KBM-7 (cell line): ENCODE measurements around the gene MAEL.
A peak's percentile ranks its signal among the peaks of the same experiment; 100 is the strongest.

Experiments
- DNase-seq: peaks from one replicate; pipeline ENCODE4 v3.0.0-alpha.2; 2015
- in situ Hi-C: fragments of 300-500 bp; cut with MboI; formaldehyde crosslinking; loops from 2 replicates; pipeline ENCODE4 v1.14.3; 2020; ENCODE audit warnings: low sequenced_read_pairs, low pct_unique_long_range_greater_than_20kb, mixed read lengths

MAEL gene

DNA sequence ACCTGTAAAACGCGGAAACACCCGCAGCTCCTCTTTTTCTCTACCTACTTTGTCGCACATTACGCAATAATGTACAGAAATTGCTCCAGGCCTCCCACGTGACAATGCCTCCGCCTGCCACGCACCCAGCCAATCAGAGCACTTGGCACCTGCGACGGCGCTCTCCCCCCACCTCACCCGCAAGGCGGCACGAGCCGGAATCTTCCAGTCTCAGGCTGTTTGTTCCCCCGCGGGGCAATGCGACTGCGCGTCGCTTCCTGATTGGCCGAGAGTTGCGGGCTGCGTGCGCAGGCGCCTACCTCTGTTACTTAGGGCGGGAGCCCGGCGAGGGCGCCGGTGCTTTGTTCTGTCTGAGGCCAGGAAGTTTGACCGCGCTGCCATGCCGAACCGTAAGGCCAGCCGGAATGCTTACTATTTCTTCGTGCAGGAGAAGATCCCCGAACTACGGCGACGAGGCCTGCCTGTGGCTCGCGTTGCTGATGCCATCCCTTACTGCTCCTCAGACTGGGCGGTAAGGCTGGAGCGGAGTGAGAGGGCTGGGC is at the start of gene MAEL:
Gene MAEL, plus strand, starts transcription at position 307 of the 542 bp plus-strand sequence. Its CDS starts 73 bp downstream, at position 380.
- in situ Hi-C loops: no loop called here
- no peak for DNase-seq

DNA sequence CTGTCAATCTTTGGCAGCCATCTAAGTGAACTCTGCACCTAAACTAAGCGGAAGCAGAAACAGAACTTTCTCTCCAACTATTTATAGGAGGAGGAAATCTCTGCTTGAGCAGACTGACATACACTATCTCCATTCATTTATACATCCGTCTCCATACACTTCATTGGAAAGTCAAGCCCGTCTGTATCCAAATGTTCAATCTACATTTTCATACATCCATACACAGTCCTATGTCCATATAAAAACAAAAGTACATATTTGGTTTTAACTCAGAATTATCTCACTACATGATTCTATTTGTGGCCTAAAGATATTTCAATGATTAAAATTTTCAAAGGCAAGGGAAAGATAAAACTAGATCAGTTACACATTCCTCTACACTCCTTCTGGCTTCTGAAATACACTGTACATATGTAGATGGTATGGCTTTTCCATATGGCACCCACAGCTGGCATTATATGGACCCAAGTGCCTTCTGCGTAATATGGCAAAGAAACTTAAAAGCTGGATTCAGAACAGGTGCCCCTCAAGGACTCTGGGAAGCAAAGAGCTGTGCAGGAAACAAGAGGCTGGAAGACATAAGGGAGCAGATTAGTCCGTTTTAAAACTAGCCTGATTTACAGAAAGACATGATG is 49.2 kb upstream of the MAEL start:
- DNase-seq: no peak
- in situ Hi-C loops: no loop called here

DNA sequence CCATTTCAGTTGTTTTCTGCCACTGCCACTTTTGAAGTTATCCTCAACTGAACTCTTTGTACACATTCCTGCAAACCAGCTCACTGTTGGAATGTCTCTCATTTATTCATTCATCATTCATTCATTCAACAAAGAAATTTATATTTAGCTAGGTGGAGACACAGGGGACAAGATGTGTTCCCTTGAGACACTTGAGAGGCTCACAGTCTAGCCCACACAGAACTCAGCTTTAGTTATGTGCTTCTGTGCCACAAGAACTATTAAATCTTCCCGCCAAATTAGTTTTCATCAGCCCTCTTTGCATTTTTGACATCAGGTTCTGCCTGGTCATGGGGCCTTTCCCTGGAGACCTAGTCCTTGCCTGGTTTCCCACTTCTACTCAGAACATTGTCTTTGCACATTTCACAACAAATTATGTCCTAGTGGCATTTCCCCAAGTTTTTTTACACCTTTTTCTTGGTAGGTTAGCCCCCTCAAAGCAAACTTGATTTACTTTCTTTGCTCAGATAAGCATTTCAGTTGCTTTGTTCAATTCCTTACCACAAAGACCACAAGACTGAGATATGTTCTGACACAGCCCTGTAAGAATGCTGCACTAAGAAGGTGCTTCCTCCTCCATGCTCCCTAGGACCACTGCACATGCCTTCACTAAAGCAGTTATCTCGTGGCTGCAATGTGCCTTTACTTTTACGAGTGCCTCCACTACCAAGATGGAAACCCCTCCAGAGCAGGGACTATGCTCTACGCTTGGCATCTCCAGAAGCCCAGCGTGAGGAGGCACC is 44.7 kb upstream of the MAEL start:
- in situ Hi-C loops: no loop called here
- DNase-seq: peak; percentile 84

DNA sequence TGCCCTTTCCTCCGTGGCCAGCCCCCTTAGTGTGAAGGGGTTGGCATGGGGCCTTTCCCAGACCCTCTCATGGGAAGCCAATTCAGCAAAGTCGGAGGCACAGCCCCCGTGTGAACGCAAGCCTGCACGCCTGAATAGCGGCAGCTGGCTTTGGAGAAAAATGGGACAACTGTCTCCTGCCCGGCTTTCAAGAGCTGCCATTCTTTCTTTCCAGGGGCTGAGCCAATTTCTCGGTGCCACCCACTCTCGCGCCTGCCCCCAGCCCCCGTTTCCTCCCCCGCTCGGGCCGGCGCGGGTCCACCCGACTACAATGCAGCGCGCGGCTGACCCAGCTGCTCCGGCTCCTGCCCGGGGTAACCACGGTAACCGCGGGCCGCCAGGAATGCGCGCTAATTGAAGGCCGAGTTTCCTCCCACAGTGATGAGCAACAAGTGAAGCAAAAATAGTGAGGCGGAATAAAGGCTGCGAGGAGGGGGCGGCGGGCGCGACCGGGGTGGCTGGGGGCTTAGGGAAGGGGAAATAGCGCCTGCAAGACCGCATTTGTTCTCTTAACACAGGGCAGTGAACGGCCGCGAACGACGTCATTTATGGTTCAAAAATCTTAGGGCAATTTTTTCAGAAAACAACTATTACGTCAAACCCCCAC is 41.6 kb upstream of the MAEL start:
- in situ Hi-C loops: no loop called here
- DNase-seq: peak; percentile 68

DNA sequence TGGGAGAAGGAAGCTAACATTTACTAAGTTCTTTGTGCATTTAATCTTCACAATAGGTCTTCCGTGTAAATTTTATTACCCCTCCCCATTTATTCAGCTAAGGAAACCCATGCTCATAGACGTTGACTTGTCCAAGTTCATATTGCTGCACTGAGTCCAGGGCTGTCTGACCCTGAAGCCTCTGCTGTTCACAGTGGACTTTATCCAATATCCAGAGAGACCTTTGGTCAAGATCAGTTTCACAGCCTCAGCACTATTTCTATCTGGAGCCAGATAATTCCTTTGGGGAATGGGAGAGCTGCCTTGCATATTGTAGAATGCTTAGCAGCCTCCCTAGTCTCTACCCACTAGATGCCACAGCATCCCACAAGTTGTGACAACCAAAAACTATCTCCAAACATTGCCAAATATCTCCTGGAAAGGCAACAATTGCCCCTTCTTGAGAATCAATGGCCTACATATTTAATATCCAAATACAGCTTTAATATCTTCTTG is 40.2 kb upstream of the MAEL start:
- in situ Hi-C loops: no loop called here
- no peak for DNase-seq

DNA sequence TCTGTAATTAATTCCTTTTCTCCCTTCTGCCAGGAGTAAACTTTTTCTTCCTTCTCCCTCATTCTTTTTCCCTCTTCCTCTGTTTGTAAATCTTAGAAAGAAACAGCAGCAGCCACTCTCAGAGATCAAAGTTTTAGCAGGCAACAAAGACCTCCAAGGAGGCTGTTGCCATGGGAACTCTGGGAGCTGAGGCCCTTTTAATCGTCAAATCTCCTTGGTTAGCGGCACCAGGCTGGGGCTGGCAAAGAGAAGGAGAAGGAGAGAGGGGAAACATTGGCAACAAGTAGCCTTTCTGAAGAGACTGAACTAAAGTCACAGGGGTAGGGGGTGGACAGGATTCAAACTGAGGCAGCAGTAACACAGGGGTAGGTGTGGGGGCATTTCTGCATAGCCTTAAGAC is 38.9 kb upstream of the MAEL start:
- DNase-seq: no peak
- in situ Hi-C loops: no loop called here

DNA sequence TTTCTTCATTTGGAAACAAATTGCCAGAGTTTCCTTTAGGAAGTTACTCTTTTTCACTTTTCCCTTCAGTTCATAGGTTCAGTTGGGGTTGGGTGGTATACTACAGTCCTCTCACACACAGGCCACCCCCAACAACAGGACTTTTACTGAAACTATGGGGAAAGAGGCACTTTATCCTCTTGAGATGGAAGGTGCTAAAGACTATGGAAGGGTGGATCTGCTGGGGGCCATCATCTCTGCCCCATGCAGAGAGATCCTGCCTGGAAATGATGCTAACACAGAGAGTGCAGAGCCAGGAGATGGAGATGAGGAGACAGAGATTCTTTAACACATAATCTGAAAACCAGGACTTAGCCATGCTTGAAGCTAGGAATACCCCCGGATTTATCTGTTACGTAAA is 38.0 kb upstream of the MAEL start:
- no peak for DNase-seq
- in situ Hi-C loops: no loop called here

DNA sequence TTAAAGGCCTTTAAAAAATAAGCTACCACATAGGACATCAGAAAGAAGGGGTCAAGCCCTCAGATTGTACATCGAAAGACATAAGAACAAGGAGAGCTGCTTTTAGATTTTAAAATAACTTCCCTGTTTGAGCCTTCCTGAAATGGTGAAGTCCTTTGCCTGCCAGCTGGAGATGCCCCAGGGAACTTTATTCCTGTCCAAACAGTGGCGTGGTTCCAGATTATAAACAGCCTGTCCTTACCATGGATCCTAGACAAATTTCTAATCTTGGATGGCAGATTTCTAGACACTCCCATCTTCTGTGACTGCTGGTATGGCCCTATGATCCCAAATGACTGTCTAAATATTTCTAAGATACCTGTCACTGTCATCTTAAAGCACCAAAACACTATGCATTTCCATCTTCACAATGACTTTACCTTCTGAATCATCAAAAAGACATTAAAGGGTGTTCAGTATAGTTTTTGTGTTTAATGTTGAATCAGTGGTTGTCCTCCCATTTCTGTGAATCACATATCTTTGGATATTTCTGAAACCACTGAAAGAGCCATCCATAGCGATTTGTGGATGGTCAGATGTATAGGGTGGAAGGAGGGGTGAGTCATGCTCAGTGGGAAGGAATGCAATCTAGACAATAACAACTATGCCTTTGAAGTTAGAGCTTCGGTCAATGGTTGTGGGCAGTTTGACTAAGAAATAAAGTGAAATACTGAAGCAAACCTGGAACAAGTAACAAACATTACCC is 36.9 kb upstream of the MAEL start:
- DNase-seq: no peak
- in situ Hi-C loops: no loop called here

DNA sequence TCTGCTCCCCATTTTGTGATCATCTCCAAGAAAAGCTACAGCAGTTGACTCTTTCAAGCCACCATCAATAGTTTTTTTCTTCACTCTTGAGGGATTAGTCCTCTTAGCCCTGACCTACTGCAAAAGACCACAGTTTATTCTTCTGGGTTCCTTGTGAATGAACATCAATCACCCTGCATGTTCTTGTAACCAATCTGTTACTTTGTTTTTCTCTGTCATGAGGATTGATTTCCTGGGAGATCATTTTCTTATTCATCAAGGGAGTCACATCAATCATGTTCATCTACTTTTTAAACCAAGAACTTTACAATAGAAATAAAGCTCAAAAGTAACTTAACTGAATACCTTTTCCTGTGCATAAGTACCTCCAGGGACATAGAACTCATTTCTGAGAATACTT is 35.6 kb upstream of the MAEL start:
- no peak for DNase-seq
- in situ Hi-C loops: no loop called here

DNA sequence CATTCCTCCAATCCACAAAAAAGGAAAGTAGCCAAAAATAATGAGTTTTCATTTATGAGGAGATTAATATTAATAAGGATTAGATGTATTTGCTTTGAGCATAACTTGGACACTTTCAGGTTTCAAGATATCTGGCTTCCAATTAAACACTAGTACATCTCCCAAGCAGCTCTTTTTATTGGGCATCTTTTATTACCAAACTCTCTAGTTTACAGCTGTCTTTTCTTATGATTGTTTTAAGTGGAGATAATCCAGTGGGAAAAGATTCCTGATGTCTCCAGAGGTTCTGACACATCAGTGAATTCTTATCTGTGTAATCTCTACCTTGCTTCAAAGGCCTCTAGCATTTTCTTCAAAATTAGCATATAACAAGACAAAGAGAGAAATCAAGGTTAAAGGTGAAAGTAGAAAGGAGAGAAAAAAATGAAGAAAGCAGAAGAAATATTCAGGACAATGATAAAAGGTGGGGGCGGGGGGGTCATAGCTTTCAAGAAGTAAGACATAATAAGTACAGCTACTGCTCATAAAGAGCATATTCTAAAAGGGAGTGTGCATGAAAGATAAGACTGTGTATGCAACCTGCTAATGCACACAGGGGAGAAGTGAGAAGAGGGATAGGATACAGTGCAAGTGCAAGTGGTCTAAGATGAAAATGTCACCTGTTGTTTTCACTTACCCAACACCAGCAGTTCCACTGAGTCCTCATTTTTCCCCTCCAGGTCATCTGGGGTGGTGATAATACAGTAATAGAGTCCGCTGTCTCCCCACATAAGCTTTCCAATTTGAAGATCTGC is 32.8 kb upstream of the MAEL start:
- in situ Hi-C loops: no loop called here
- no peak for DNase-seq

DNA sequence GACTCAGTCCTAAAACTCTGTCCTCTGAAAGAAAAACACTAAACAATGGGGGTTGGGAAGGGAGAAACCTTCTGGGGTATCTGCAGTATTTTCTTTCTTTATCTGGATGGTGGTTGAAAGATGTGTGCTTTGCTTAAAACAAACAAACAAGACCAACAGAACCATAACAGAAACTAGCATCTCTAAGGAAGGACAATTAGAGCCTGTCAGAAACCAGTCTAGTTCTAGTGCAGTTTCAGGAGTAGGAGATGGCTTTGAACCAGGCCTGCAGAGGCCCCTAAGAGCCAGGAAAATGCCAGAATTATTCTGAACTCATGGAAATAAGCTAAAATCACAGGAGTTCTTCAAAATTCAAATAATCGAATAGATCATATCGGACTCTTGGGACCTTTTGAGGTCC is 32.2 kb upstream of the MAEL start:
- in situ Hi-C loops: no loop called here
- DNase-seq: no peak

DNA sequence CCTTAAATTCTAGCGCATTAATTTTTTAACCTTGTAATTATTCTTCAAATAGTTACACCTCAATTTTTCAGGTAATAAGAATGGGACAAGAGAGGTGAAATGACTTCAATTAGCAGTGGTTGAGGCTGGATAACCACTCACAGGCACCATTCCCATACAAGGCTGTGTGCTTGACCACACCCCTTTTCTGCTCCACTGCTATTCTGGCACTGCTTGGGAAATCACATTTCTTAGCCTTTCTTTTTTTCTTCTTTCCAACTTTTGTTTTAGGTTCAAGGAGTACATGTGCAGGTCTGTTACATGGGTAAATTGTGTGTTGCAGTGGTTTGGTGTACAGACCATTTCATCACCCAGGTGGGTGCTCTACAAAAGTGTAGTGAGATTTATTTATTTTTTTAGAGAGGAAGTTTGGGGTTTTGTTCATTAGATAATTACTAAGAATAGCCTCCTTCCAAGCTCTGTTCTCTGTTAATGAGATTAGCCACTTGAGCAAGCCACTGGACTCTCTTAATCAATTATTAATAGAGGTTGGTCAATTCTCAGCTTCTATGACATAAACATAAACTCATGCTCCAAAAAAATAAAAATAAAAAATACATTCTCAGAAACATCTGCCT is 28.1 kb upstream of the MAEL start:
- in situ Hi-C loops: no loop called here
- DNase-seq: no peak

DNA sequence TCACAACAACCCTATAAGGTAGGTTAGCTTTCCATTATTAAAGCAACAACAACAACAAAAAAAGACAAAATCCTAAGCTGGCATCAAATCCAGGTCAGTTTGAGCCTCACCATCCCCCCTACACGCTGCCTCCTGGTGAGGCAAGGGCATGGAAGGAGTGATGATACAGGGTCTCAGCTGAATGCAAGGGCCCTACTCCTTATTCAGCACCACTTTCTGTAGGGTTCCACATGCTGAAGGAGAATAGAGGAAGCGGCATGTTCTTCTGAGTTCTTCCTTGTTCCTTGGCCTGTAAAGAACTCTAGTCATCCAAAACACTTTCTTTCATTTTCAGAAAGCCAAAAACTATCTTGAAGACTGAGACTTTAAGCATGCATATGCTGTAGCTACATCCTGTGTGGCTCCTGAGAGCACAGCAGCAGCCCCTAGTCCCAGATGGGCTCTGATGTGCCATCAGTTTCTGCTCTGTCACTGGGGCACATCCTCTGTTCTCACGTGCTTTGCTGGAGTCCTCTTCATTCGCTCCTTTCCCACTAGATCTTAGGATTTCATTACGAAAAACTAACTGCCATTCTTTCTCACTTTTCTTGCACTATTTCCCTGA is 19.9 kb upstream of the MAEL start:
- DNase-seq: no peak
- in situ Hi-C loops: no loop called here

DNA sequence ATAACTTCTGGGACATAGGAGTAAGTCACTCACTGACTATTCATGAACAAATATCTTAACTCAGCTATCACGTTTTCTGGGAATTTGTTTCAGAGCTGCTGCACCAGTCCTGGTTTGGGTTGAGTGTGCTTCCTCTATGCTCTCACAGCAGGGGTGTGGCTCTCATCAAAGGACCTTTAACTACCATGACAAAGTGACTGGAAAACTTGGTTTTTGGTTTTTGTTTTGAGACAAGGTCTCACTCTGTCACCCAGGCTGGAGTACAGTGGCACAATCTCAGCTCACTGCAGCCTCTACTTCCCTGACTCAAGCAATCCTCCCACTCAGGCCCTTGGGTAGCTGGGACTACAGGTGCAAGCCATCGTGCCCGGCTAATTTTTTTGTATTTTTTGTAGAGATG is 17.8 kb upstream of the MAEL start:
- DNase-seq: no peak
- in situ Hi-C loops: no loop called here

DNA sequence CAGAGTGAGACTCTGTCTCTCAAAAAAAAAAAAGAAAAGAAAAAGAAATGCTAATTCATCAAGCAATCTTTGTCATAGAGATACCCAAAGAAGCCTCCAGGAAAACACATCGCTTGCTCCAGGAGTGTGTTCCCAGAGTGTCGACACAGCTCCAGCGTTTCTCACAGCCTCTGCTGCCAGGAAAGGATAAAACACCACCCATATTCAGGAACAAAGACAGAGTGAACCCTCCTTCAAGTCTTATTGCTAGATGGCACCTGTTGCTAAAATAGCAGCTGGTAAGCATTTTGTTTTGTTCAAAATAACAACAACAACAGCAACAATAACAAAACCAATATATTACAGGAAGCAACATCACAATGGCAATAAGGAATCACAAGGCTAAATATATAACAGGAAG is 16.9 kb upstream of the MAEL start:
- DNase-seq: no peak
- in situ Hi-C loops: no loop called here

DNA sequence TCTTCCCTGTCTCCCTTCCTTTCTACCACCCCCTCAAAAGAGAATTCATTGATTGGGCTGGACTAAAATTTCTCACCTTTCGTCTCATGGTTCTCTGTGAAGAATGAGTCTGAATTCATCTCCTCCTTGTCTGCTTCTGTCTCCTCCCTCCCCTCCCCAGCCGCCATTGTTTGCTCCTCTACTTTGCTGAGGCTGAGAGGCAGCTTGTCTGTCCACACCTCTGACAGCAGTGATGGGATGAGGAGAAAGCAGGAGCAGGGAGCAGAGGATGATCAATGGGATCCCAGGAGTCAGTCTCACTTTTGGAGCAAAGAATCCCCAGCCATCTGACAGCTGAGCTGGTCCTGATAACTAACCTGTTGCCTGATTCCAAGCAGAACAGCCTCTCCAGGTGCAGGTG is 16.3 kb upstream of the MAEL start:
- no peak for DNase-seq
- in situ Hi-C loops: no loop called here

DNA sequence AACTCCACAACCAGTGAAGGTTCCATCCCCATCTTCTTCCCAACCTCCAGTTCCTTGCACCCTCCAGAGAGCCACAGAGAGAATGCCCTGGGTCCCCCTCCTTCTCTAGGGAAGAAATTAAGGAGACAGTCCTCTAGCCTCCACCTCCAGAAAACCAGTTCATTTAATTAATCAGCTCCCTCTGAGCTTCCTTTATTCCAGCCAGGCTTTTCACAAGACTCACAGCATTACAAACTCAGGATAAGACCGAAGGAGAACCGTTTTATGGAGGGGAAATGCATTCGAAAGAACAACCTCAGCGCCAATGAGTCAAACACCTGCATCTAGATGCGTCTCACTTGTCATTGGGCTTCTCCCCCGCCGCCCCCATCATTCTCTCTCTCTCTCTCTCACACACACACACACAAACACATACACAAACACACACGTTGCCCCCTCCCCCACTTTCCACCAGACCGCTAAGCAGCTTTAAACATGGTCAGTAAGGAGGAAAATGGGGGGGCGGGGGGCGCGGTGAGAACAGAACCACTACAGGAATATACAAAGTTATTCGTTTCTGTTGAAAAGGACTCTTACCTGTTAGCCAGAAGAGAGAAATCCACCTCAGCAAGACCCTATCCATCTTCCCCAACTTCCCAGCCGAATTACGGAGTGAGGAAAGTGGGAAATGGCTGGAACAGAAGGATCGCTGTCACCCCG is 14.3 kb upstream of the MAEL start:
- in situ Hi-C loops: no loop called here
- DNase-seq: peak; percentile 33
